ENCODE measurements around the gene ENTHD1.
A peak's percentile ranks its signal among the peaks of the same experiment; 100 is the strongest.

Gene ENTHD1

GRCh38 chr22:39893526-39893925, at the start of gene ENTHD1:
ENTHD1 (minus strand) TSS chr22:39893760; CDS start chr22:39887748, 6,012 bp downstream.
- TF ChIP-seq, protein P1, sequence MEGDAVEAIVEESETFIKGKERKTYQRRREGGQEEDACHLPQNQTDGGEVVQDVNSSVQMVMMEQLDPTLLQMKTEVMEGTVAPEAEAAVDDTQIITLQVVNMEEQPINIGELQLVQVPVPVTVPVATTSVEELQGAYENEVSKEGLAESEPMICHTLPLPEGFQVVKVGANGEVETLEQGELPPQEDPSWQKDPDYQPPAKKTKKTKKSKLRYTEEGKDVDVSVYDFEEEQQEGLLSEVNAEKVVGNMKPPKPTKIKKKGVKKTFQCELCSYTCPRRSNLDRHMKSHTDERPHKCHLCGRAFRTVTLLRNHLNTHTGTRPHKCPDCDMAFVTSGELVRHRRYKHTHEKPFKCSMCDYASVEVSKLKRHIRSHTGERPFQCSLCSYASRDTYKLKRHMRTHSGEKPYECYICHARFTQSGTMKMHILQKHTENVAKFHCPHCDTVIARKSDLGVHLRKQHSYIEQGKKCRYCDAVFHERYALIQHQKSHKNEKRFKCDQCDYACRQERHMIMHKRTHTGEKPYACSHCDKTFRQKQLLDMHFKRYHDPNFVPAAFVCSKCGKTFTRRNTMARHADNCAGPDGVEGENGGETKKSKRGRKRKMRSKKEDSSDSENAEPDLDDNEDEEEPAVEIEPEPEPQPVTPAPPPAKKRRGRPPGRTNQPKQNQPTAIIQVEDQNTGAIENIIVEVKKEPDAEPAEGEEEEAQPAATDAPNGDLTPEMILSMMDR (IDR thresholded peaks at IDR 0.05; ENCODE audit: insufficient read depth, low read depth, low read length, missing control alignments): no peak

DNA sequence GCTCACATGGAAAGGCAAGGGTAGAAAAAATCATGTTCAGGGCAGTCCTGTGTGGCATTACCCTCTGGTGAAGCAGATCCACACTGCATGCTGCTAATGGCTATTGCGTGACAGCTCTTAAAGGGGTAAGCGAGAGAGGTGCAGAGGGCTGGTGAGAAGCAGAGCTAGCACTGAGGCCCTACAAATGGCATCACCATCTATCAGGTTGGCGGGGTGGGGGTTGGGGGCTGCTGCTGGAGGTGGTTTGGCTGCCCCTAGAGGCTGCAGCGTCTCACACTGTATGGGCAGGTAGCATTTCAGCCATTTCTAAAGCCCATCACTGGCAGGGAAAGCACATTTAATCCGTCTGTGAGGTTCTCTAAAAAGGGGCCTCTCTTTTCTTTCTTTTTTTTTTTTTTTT, 49.8 kb upstream of the ENTHD1 start:
- DNase-seq (ENCODE audit: low read depth): peak; percentile 32
- TF ChIP-seq, protein P1 (IDR thresholded peaks at IDR 0.05; ENCODE audit: insufficient read depth, low read depth, low read length, missing control alignments): peak; percentile 20
- no peak overlapping the region for H3K4me3 ChIP-seq (ENCODE audit: low read depth, low read length)

More at GRCh38 chr22:39893526-39893925, at the start of gene ENTHD1:
- H3K4me3 ChIP-seq (ENCODE audit: low read depth, low read length): no peak within 1 kb of the TSS
- DNase-seq (ENCODE audit: low read depth): no peak

DNA sequence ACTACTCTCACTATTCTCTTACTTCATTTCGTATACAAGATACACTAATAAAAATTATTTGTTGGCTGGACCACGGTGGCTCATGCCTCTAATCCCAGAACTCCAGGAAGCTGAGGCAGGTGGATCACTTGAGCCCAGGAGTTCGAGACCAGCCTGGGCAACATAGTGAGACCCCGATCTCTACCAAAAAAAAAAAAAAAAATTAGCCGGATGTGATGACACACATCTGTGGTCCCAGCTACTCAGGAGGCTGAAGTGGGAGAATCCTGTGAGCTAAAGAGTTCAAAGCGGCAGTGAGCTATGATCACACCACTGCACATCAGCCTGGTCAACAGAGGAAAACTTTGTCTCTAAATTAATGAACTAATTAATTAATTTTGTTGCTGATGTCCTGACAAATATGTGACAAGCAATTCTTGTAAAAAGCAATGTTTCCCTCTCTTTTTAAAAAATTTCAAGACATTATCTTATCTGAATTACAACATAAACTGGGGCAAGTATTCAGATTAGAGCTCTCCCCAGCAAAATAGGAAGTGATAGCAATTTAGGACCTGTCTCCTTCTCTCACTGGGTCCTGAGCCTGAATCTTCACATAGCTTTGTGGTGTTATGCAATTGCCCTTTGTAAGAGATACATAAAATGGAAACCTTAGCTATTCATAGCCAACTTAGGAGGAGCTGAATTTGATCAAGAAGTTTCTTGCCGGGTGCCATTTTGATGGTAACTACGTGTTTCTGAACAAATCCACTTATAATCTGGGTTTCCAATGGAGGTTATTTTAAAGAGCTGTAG, 49.1 kb upstream of the ENTHD1 start:
- H3K4me3 ChIP-seq (ENCODE audit: low read depth, low read length): no peak overlapping the region
- no peak for DNase-seq (ENCODE audit: low read depth)
- TF ChIP-seq, protein P1 (IDR thresholded peaks at IDR 0.05; ENCODE audit: insufficient read depth, low read depth, low read length, missing control alignments): no peak

- TF ChIP-seq, protein P1 (IDR thresholded peaks at IDR 0.05; ENCODE audit: insufficient read depth, low read depth, low read length, missing control alignments): no peak
- no peak for DNase-seq (ENCODE audit: low read depth)
- H3K4me3 ChIP-seq (ENCODE audit: low read depth, low read length): no peak overlapping the region
Observed at GRCh38 chr22:39941601-39942000, 48.0 kb upstream of the ENTHD1 start.

DNA sequence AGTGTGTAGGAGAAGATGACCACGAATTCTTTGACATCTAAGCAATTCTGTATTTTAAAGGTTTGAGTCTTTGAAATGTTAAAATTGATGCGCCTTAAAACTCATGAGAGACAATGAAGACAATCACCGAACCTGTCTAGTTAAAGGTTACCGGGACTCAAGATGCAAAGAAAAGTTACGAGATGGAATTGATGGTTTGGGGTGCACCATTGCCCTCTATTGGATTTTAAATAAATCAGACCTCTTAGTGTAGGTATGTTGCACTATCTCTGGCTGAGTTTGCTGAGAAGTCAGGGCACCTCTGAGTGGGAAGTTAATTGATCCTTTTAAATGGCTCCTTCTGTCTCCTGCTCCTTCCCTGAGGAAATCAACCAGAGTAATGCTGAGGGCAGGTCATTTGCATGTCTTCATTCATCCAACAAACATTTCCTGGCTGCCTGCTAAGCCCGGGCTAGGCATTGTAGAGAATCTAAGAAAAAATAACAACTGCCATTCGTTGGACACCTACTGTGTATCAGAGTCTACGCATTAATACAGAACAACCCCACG, 47.3 kb upstream of the ENTHD1 start:
- H3K4me3 ChIP-seq (ENCODE audit: low read depth, low read length): no peak overlapping the region
- peak; percentile 38 for DNase-seq (ENCODE audit: low read depth)
- TF ChIP-seq, protein P1 (IDR thresholded peaks at IDR 0.05; ENCODE audit: insufficient read depth, low read depth, low read length, missing control alignments): no peak

DNA sequence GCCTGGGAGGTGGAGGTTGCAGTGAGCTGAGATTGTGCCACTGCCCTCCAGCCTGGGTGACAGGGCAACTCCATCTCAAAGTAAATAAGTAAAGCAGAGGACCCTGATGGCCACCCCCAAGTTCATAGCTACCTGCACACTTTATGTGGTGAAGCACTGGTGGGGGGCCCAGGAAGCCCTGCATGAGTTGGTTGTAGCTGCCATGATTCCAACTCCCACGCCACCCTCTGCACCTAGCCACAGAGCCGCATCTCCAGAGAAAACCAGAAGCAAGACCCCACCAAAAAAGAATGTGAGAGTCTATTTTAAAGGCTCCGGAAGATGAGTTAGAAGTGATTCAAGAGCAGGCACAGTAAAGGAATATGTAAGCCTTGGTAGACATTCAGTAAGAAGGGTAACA, 46.3 kb upstream of the ENTHD1 start:
- no peak overlapping the region for H3K4me3 ChIP-seq (ENCODE audit: low read depth, low read length)
- TF ChIP-seq, protein P1 (IDR thresholded peaks at IDR 0.05; ENCODE audit: insufficient read depth, low read depth, low read length, missing control alignments): no peak
- DNase-seq (ENCODE audit: low read depth): no peak
